Body of pancreas (tissue), 4 donors: Measurements from ENCODE around the gene MDFIC.

Experiments used
- POLR2A ChIP-seq, 3 donors: fragments of 450-650 bp; IDR thresholded peaks; one replicate each; pipeline ENCODE4 v1.6.1; 2016; ENCODE audit warnings: antibody characterized with exemption in 3 of 3, mild to moderate bottlenecking in 2 of 3
- TF ChIP-seq, protein P1 (sequence below), 7 experiments: fragments of 450-650 bp in 4 of 7; fragments of 200-600 bp in 3 of 7; sonication (generic) in 3 of 7; IDR thresholded peaks; one replicate each; pipeline ENCODE4 v1.5.1; 2016 to 2019; ENCODE audit warnings: antibody characterized with exemption in 7 of 7

DNA sequence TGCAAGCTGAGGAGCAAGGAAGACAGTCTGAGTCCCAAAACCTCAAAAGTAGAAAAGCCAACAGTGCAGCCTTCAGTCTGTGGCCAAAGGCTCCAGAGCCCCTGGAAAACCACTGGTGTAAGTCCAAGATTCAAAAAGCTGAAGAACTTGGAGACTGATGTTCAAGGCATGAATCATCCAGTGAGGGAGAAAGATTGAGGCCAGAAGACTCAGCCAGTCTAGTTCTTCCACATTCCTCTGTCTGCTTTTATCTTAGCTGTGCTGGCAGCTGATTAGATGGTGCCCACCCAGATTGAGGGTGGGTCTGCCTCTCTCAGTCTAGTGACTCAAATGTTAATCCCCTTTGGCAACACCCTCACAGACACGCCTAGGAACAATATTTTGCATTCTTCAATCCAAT lies 20.1 kb upstream of the MDFIC start:
- TF ChIP-seq, protein P1, sequence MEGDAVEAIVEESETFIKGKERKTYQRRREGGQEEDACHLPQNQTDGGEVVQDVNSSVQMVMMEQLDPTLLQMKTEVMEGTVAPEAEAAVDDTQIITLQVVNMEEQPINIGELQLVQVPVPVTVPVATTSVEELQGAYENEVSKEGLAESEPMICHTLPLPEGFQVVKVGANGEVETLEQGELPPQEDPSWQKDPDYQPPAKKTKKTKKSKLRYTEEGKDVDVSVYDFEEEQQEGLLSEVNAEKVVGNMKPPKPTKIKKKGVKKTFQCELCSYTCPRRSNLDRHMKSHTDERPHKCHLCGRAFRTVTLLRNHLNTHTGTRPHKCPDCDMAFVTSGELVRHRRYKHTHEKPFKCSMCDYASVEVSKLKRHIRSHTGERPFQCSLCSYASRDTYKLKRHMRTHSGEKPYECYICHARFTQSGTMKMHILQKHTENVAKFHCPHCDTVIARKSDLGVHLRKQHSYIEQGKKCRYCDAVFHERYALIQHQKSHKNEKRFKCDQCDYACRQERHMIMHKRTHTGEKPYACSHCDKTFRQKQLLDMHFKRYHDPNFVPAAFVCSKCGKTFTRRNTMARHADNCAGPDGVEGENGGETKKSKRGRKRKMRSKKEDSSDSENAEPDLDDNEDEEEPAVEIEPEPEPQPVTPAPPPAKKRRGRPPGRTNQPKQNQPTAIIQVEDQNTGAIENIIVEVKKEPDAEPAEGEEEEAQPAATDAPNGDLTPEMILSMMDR (IDR thresholded peaks at IDR 0.05), result no peak
- TF ChIP-seq POLR2A (IDR thresholded peaks at IDR 0.05), result no peak
